Heart right ventricle (tissue), 16 donors: Measurements from ENCODE around the gene HSF5. TPM values are rescaled to one million over a fixed set of nuclear protein-coding genes. Genes with fewer than 3 reads are reported as not detected.

Source experiments
- ATAC-seq, 8 donors: fragments of 200-7000 bp; cut with Tn5 transposase; one replicate each; pipeline ENCODE4 v1.9.1; 2020; ENCODE audit warnings: mild to moderate bottlenecking in 8 of 8, moderate library complexity in 8 of 8, moderate number of reproducible peaks in 1 of 8
- DNase-seq, 2 donors: peaks; one replicate each; pipeline ENCODE4 v3.0.0-alpha.2; 2020
- H3K27ac ChIP-seq, 10 donors: fragments of 200-600 bp; sonication (generic) in 2 of 10; one replicate each; pipeline versions ENCODE4 v1.5.0 to v1.8.0; 2020 to 2022; ENCODE audit warnings: mild to moderate bottlenecking in 3 of 10
- H3K27me3 ChIP-seq, 7 donors: fragments of 200-600 bp; one replicate each; pipeline ENCODE4 v1.8.0; 2021 to 2022; ENCODE audit warnings: mild to moderate bottlenecking in 2 of 7
- H3K36me3 ChIP-seq, 9 donors: fragments of 200-600 bp; sonication (generic) in 1 of 9; one replicate each; pipeline versions ENCODE4 v1.5.0 to v1.8.0; 2020 to 2022; ENCODE audit warnings: mild to moderate bottlenecking in 2 of 9
- H3K4me1 ChIP-seq, 9 donors: fragments of 200-600 bp; sonication (generic) in 1 of 9; one replicate each; pipeline versions ENCODE4 v1.5.0 to v1.8.0; 2020 to 2022; ENCODE audit warnings: mild to moderate bottlenecking in 4 of 9
- H3K4me3 ChIP-seq, 10 donors: fragments of 200-600 bp; sonication (generic) in 2 of 10; one replicate each; pipeline versions ENCODE4 v1.5.0 to v1.8.0; 2020 to 2022; ENCODE audit warnings: mild to moderate bottlenecking in 7 of 10, moderate library complexity in 2 of 10
- H3K9me3 ChIP-seq, 11 donors: fragments of 200-600 bp in 10 of 11; sonication (generic) in 2 of 11; one replicate each; pipeline versions ENCODE4 v1.5.0 to v1.8.0; 2013 to 2022; ENCODE audit warnings: mild to moderate bottlenecking in 2 of 11, control low read depth in 1 of 11, moderate library complexity in 1 of 11
- CTCF ChIP-seq, 9 donors: fragments of 200-600 bp; sonication (generic) in 2 of 9; IDR thresholded peaks; one replicate each; pipeline versions ENCODE4 v1.5.0 to v1.8.0; 2021 to 2022; ENCODE audit warnings: antibody characterized with exemption in 9 of 9, mild to moderate bottlenecking in 5 of 9, moderate library complexity in 1 of 9
- WGBS, 2 donors: extraction: QIAGEN DNeasy Blood & Tissue Kit; methylation state at CpG; one replicate each; pipeline ENCODE4 v1.1.7; 2013; ENCODE audit warnings: inconsistent platforms in 1 of 2; 5-methylcytosine and 5-hydroxymethylcytosine counted together
- intact Hi-C, 10 donors: fragments of 100-400 bp; cut with DNase I; formaldehyde crosslinking; loops; one replicate each; pipeline versions ENCODE4 v1.11.1 to v1.14.2; 2022
- polyA plus RNA-seq, 2 donors: library from polyadenylated mRNA; stranded (reverse); fragments of 200-250 nt; gene quantifications; one replicate each; pipeline ENCODE4 v1.2.3, GENCODE V29; 2013
- total RNA-seq, 10 donors: library from RNA; stranded (reverse); fragmentation: NEBNext Ultra II Directional in 3 of 10; extraction: Animal tissue kit (Norgen Biotek cat#: 25700) in 3 of 10; gene quantifications; one replicate each; pipeline versions ENCODE4 v1.2.1 to v1.2.4, GENCODE V29; 2021 to 2023
- donor health status: Arrhythmogenic right ventricular cardiomyopathy.
- donor health status: ischemic (EF 13 %, LVEDD 7.1; RV severe dilation, severe dysfunction).
- donor health status: healthy with polysubstance abuse.
- donor health status: DM: no; HTN: yes; CAD: no.
- donor health status: DM: no; HTN: no; CAD: no.
- donor health status: ischemic (EF 25% LVEDD 6.9; RV normal size, moderate dysfunction).
- donor health status: ischemic (EF 25% LVEDD 5.7; RV mildly dilated, moderate dysfunction).
- donor health status: healthy.
- donor health status: DM: yes; HTN: yes; CAD: no.
- donor health status: Ischemic cardiomyopathy.
- donor health status: ischemic (EF 35%, LVEDD 5.7; RV mildly dilated, moderate dysfunction).
- donor health status: nonischemic (EF 11% LVEDD 7.7; RV severe dilation, severe dysfunction).
- donor health status: DM: yes; HTN: yes; CAD: no.
- donor health status: PGD.
- donor health status: ischemic (EF 29% LVEDD 5.4; RV normal size, mild dysfunction).
- donor health status: nonischemic (EF 23%, LVEDD 6.1; RV moderate dilation, normal function).

Gene HSF5
- total and polyA plus RNA-seq, 12 donors: 0.04 to 0.14 (median 0.05) TPM; not detected in 9

- Histone ChIP-seq H3K9me3 (no peaks in the 10 kb centered on the region), H3K27ac (no peak overlapping the region), H3K4me1 (peaks cover 0 to 3% (median 0%) of the 10 kb centered on the region in 9 donors), H3K4me3 (no peak overlapping the region), H3K36me3 (no peaks in the 10 kb centered on the region), H3K27me3 (peaks cover 0 to 56% (median 0%) of the 10 kb centered on the region in 7 donors)
- DNase-seq (no peak), ATAC-seq (no peak)
- intact Hi-C loops: no loop called here
- 68 to 73% methylated on average over 3 of the region's 3 CpGs for WGBS, 2 donors
- TF ChIP-seq CTCF (IDR thresholded peaks at IDR 0.05): no peak
Measured at GRCh38 chr17:58388302-58389190, 99.7 kb downstream of the HSF5 start.

DNA sequence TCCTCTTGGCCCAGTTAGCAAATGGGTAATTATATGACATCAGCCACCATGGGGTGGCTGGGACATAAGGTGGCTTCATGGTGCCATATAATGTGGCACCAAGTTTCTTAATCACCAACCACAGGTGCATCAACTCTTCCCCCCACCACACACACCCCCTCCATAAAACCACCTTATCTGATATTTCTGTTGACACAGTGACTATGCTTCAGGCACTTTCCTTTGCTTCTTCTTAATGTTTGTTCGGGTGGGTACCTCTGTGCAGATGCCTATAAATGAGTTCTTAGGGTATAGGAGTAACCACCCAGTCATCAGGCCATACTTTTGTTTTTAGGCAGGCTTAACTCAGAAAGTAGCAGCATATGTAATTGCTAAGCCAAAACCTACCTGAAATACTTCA lies 100.4 kb downstream of the HSF5 start:
- no peak for TF ChIP-seq CTCF (IDR thresholded peaks at IDR 0.05)
- DNase-seq (no peak), ATAC-seq (no peak)
- H3K36me3 ChIP-seq: no peaks in the 10 kb centered on the region
- no peak overlapping the region for H3K27ac ChIP-seq
- H3K4me3 ChIP-seq: no peak overlapping the region
- intact Hi-C loops: no loop called here
- no peaks in the 10 kb centered on the region for H3K9me3 ChIP-seq
- peaks cover 0 to 3% (median 0%) of the 10 kb centered on the region in 9 donors for H3K4me1 ChIP-seq
- H3K27me3 ChIP-seq: peaks cover 0 to 52% (median 0%) of the 10 kb centered on the region in 7 donors
- 81 to 83% methylated on average over 1 of the region's 1 CpG for WGBS, 2 donors

GRCh38 chr17:58386708-58387107 lies 101.5 kb downstream of the HSF5 start:
- ATAC-seq: no peak
- H3K4me3 ChIP-seq: no peak overlapping the region
- peaks cover 0 to 52% (median 0%) of the 10 kb centered on the region in 7 donors for H3K27me3 ChIP-seq
- WGBS, 2 donors: 79 to 86% methylated on average over 3 of the region's 3 CpGs
- no peaks in the 10 kb centered on the region for H3K9me3 ChIP-seq
- no peak overlapping the region for H3K27ac ChIP-seq
- intact Hi-C loops: no loop called here
- no peak for DNase-seq
- no peaks in the 10 kb centered on the region for H3K36me3 ChIP-seq
- peaks cover 0 to 14% (median 0%) of the 10 kb centered on the region in 9 donors for H3K4me1 ChIP-seq
- no peak for TF ChIP-seq CTCF (IDR thresholded peaks at IDR 0.05)

- WGBS, 2 donors: 58 to 62% methylated on average over 4 of the region's 4 CpGs
- Histone ChIP-seq H3K27ac (no peak overlapping the region), H3K4me3 (no peak overlapping the region), H3K4me1 (peaks cover 0 to 14% (median 0%) of the 10 kb centered on the region in 9 donors), H3K36me3 (no peaks in the 10 kb centered on the region), H3K9me3 (no peaks in the 10 kb centered on the region), H3K27me3 (peaks cover 0 to 41% (median 0%) of the 10 kb centered on the region in 7 donors)
- no peak for DNase-seq
- intact Hi-C loops: no loop called here
- ATAC-seq: no peak
- no peak for TF ChIP-seq CTCF (IDR thresholded peaks at IDR 0.05)
Measured at GRCh38 chr17:58385359-58385899, 102.8 kb downstream of the HSF5 start.
